Measurements from ENCODE around the gene GDPD4.

DNA sequence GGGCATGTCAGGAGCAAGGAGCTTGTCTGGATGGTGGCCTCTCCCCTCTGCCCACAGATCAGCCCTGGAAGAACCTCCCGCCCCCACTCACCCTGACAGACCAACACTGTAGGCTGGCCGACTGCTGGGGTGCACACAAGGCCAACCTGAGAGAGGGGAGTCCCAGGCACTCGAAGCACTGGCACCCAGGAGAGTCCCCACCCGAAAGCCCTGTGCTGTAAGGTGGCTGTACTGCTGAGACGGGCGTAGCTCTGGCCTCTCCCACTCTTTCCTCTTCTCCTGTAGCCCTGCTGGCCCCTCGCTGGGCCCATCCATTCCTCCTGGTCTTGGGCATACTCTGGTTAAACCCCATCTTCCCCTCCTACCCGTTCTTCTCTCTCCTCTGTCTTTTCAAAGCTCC, 133.7 kb downstream of the GDPD4 start:
- TF ChIP-seq CTCF (conservative IDR thresholded peaks at IDR 0.05; ENCODE audit: low read depth, low read length) (no peak), EZH2 (IDR thresholded peaks at IDR 0.05; ENCODE audit: low read length, unreplicated experiment) (no peak)

Data from PC-3 (cell line).